Right ventricle myocardium superior (tissue), 1 donor: ENCODE measurements around the gene MYMX. TPM values are rescaled to one million over a fixed set of nuclear protein-coding genes. Genes with fewer than 3 reads are reported as not detected.
"Not testable (repeated sequence)": the region's sequence is repeated elsewhere in the genome, so short reads cannot be mapped to it uniquely, and the experiment has no call there.

Experiments
- ATAC-seq: fragments of 200-7000 bp; cut with Tn5 transposase; one replicate; pipeline ENCODE4 v1.9.1; 2020; ENCODE audit warnings: mild to moderate bottlenecking; ENCODE audit not compliant: poor library complexity
- DNase-seq: peaks from one replicate; pipeline ENCODE4 v3.0.0-alpha.2; 2020
- intact Hi-C: fragments of 100-400 bp; cut with DNase I; formaldehyde crosslinking; loops from one replicate; pipeline ENCODE4 v1.11.2; 2022
- total RNA-seq: library from RNA; stranded (reverse); fragmentation: NEBNext Ultra II Directional; extraction: Animal tissue kit (Norgen Biotek cat#: 25700); gene quantifications from one replicate; pipeline ENCODE4 v1.2.1, GENCODE V29; 2021
- donor health status: DM: no; HTN: yes; CAD: no; lungs with severe emphysema.

Gene MYMX
- total RNA-seq, 1 donor from 2014 or later: 0.56 TPM

DNA sequence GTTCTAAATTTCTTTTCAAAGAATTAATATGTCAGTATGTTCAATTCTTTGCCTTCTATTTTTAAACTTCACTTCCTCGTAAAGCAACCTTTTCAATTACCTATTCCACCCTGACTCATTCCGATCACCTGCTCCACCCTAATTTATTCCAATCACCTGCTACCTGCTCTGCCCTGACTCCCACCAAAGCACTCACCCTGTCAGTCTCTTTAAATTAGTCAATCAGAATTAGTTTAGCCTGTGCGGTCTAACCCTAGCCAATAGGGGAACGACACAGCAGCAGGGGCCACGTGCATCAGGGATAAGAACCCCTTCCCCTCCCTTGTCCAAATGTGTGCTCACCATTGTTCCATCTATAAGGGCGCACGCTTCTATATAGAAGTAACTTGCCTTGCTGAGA is 31.4 kb upstream of the MYMX start:
- DNase-seq, ATAC-seq, intact Hi-C loops: not testable (repeated sequence)

DNA sequence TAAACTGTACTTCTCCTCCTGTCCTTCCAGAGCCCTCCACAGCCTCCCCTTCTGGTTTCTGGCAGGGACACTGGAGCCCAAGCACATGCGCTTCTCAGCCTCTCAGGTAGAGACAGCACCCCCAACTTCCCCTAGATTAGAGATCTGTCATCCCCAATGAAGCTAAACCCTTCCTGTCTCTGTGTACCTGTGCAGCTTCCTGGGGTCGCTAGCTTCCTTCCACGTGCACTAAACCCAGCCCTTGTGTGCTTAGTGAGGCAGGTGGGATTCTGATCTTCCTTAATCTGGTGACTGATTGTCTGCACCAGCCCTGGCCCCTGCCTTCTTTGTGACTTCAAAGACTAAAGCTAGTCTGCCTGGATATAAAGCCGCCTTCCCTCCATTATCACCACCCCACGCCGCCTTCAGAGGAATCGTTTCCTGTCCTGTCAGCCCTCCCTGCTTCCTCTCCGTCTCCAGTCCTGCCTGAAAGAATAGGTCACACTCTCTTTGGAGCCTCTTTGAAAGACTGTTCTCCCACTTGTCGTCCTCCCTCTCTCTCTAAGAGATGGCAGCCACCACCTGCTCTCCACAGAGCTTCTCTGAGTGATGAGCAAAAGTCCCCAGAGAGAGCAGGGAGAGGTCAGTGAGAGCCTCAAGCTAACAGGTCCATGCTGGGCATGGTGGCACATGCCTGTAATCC is 30.6 kb upstream of the MYMX start:
- no peak for ATAC-seq
- intact Hi-C loops: no loop called here

DNA sequence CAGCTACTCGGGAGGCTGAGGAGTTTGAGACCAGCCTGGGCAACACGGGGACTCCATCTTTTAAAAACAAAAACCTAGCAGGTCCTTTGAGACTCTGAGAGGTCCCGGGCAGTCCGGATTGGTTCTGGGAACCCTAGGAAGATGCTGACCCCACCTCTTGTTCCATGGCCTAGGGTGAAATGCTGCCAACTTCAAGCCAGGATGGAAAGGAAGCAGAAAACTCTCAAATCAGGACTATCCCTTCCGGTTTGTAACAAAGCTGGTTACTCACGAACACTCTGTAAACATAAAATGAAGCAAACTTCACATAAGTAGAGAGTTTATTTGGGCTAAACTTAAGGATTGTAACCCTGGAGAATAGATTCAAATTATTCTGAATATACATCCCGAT is 30.1 kb upstream of the MYMX start:
- ATAC-seq (no peak), DNase-seq (no peak)
- intact Hi-C loops: no loop called here

More for the DNA sequence above, 30.6 kb upstream of the MYMX start:
- DNase-seq: no peak

DNA sequence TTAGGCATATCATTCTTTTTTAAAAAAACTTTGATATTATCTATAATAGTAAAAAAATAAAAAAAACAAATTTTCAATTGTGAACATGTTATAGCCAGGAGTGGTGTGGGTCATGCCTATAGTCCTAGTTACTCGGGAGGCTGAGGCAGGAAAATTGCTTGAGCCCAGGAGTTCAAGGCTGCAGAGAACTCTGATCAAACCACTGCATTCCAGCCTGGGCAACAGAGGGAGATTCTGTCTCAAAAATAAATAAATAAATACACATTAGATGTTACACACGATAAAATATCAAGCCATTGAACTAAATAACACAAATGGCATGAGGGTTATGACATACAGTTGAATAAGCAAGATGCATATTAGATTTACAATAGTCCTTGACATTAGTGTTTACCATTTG is 27.9 kb upstream of the MYMX start:
- DNase-seq (no peak), ATAC-seq (no peak)
- intact Hi-C loops: no loop called here

DNA sequence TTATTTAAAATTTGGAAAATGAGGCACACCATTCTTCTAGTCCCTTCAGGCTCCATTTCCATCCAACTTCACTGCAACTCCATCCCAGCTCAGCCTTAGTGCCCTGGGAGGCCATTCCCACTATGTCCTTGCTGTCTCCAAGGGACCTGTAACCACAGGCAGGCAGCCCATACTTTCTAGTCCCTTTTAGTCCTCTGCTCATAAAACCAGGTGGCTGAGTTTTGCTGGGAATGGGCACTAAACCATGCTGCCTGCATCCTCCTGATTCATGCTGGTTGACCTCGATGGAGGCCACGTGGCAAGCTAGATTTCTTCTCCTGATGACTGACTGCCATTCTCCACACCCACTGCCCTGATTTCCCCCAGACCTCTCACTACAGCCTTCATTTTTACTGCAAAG is 27.5 kb upstream of the MYMX start:
- ATAC-seq (no peak), DNase-seq (no peak)
- intact Hi-C loops: no loop called here

DNA sequence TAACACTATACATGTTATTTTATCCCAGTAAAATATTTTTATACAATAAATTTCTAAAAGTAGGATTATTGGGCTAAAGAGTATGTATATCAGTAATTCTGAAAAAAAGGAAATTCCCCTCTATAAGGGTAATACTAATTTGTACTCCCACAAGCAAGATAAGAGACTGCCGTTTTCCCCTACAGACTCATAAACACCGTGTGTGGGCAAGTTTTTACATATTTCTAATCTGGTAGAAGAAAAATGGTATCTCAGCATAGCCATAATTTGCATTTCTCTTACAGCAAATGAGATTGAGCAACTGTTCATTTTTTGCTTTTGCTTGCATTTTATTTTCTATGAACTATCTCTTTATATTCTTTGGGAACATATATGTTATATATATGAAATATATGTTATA is 26.0 kb upstream of the MYMX start:
- intact Hi-C loops: no loop called here
- no peak for ATAC-seq
- DNase-seq: no peak

DNA sequence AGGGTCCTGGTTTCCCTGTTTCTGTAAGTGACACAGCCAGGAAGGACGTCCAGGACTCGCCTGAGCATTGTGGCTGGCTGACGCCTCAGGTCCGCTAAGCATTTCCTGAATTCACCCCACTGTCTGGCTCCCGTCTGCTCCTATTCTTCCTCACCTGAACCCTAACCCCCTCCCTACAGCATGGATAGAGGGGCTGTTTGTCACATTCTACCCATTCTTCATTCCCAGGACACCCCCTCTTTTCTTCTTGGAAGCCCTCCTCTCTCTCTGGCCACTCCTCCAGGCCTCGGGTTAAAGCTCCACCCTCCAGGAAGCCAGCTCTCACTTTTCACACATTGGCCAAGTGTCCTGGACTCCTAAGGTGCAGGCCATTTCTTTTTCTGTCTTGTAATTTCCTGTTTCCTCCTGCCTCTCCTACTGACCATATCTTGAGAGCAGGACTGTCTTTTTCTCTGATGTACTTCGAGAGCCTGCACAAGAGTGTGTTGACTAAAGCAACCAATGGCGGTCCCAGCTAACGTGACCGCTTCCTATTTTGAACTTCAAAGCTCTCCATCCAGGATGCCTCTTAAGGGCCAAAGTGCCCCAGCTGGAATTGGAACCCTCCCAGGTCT is 24.2 kb upstream of the MYMX start:
- ATAC-seq: peak; percentile 43
- intact Hi-C loops: no loop called here
- no peak for DNase-seq

DNA sequence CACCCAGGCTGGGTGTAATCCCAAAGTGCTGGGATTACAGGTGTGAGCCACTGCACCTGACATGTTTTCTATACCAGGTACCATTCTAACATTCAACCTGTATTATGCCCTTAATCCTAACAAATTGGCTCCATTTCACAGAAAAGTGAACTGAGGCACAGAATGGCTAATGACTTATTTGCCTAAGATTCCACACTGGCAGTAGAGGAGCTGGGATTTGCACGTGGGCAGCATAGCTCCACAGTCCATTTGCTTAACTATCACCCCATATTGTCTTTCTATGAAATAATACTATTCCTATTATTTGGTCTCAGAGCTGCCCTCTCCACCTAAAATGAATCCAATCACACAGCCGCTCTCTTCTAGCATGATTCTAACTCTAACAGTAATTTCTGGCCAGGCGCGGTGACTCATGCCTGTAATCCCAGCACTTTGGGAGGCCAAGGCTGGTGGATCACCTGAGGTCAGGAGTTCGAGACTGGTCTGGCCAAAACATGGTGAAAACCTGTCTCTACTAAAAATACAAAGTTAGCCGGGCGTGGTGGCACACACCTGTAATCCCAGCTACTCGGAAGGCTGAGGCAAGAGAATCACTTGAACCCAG is 23.3 kb upstream of the MYMX start:
- ATAC-seq: no peak
- DNase-seq: no peak
- intact Hi-C loops: no loop called here

DNA sequence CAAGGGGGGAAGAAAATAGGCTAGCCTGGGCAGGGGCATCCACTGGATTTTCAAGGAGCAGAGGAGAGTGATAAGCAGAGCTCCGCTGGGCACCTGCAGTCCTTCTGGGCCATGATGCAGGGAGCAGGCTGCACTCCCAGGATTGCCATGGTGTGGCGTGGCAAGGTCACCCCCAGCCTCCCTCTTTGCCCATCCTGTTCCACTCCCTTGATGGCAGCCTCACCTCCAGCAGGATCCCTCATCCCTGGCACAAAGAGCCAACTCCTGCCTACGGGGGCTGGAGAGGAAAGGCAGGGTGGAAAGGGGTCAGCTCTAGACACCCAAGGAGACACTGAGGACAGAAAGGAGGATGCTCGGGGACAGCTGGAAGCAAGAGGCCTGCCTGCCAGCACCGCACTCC is 22.4 kb upstream of the MYMX start:
- no peak for ATAC-seq
- intact Hi-C loops: no loop called here
- no peak for DNase-seq

DNA sequence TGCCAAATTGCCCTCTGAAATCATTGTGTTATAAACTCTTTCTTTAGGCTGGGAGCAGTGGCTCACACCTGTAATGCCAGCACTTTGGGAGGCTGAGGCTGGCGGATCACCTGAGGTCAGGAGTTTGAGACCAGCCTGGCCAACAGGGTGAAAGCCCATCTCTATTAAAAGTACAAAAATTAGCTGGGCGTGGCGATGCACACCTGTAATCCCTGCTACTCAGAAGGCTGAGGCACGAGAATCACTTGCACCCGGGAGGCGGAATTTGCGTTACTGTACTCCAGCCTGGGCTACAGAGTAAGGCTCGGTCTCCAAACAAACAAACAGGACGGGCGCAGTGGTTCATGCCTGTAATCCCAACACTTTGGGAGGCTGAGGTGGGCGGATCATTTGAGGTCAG is 20.4 kb upstream of the MYMX start:
- DNase-seq, intact Hi-C loops, ATAC-seq: not testable (repeated sequence)

DNA sequence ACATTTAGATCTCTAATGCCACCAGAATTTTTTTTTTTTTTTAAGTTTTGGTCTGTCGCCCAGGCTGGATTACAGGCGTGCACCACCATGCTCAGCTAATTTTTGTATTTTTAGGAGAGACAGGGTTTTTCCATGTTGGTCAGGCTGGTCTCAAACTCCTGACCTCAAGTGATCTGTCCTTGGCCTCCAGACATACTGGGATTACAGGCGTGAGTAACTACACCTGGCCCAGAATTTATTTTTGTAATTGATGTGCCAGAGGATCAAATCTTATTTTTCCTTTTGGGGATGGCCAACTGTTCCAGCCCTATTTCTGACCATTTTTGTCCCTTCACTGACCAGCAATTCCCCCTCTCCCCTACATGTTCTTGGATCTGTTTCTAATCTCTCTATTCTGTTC is 18.0 kb upstream of the MYMX start:
- no peak for DNase-seq

DNA sequence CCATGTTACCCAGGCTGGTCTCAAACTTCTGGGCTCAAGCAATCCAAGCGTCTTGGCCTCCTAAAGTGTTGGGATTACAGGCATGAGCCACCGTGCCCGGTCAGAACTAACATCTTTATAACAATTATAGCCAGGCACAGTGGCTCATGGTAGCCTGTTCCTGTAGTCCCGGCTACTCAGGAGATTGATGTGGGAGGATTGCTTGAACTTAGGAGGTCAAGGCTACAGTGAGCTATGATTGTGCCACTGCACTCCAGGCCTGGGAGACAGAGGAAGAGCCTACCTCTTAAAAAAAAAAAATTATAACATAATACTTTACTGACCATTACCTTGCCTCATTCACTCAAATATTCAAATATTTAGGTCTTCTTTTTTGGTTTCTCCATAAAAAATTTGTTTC is 16.8 kb upstream of the MYMX start:
- no peak for ATAC-seq
- DNase-seq: no peak
- intact Hi-C loops: no loop called here

More for the DNA sequence above, 18.0 kb upstream of the MYMX start:
- ATAC-seq: no peak
- intact Hi-C loops: no loop called here

DNA sequence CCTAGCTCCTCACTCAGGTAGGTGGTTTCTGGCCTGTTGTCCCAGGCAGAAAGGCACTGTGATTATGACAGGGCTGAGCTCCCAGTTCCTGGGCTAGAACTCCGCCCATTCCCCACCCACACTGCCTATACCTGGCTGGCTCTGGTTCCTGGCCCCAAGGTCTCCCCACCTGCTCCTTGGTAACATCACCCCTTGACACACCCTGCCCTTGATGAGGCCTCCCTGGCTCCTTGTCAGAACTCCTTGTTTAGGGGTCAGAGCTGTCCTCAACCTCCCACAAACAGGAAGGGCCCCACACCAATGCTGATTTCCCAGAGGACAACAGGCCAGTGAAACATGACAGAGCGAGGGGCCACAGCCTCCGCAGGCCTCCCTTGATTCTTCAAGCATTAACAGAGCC is 15.5 kb upstream of the MYMX start:
- intact Hi-C loops: no loop called here
- ATAC-seq (no peak), DNase-seq (no peak)

DNA sequence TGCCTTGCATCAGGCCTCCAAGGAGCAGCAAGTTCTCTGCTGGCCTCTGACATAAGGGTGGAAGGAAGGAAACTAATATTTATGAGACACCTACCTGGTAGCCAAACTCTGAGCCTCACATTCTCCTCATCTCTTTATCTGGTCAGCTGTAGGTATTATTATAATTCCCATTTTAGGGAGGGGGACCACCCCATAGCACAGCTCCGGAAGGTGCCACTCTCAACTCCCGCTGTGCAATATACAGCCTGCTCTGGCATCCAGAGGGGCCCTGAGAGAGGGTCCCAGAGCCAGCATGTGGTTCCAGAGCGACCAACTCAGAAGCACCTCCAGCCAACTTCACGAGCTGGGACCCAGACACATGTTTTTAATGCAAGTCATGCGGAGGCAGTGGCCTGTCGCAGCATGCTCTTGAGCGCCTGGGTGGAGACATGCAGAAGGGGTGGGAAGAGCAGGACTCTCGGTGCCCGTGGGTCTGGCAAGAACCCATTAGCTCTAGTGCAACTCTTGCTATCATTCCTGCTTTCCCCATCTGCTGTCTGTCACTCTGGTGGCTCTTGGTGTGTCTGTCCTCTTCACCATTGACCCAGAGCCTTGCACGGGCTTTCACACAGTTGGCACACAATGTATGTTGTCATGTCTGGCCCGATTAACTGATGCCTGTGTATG is 15.0 kb upstream of the MYMX start:
- intact Hi-C loops: no loop called here
- no peak for ATAC-seq
- no peak for DNase-seq

DNA sequence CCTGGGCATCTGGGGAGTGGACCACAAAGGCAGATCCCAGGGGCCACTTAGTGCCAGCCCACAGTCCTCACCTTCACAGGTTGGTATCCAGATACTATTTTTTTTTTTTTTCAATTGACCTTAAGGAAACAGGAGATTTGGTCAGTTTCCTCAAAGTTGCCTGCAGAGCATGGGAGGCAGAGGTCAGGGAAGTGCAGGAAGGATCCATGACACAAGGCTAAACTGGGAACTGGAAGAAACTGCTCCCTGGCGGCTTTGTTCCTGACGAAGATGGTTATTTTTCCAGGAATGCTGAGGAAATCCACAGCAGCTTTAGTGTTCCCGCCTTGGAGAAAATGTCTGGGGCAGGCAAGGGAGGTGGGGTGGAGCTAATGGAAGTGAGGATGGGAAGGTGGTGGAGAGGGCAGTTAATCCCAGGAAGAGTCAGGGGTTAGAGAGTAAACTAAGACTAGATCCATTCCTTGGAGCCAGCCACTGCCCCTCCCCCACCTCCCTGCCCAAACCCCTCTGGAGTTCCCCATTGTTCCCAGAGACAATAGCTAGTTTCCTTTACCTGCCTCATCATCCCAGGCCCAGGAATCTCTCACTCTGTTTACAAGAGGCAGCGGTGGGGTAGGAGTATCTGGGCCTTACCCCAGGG is 14.3 kb upstream of the MYMX start:
- ATAC-seq: no peak
- intact Hi-C loops: no loop called here

DNA sequence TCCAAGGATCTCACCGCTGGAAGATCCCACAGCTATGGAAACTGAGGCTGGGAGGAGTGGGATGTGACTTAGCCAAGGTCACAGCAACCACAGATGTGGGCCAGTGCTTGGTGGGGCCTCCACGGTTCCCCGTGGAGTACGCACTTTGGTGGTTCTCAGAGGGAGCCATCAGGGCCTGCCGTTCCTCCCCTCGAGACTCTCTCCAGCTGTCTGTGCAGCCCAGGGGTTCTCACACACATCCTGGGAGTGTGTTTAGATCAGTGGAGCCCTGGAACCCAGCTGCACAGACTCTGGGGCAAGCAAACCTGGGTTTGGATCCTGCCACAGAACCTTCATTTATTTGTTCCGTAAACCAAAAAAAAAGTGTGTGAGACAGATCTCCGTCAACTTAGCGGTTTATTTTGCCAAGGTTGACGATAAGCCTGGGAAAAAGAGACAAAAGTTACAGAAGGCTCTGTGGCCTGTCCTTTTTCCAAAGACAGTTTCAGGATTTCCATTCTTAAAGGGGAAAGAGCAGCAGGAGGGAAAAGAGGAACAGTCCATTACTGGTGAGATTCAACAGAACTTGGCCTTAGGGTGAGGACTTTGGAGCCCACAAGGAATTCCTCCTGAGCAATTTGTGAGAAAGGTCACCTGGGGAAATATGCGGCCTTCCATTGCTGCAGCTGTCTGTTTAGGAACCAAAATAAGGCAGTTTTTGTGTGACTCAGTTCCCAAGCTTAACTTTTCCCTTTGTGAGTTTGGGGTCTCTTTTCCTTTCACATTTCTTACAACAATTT is 13.6 kb upstream of the MYMX start:
- no peak for ATAC-seq
- no peak for DNase-seq
- intact Hi-C loops: no loop called here

More for the DNA sequence above, 14.3 kb upstream of the MYMX start:
- DNase-seq: no peak

DNA sequence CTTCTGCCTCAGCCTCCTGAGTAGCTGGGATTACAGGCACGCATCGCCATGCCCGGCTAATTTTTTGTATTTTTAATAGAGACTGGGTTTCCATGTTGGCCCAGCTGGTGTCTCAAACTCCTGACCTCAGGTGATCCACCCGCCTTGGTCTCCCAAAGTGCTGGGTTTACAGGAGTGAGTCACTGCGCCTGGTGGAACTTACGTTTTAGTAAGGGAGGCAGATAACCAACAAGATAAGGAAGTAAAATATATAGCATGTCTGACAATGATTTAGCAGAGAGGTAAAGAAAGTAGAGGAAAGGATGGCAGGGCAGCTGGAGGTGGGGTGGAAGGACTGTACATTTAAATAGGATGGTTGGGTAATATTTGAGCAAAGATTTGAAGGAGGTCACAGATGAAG is 12.8 kb upstream of the MYMX start:
- intact Hi-C loops: no loop called here
- DNase-seq (no peak), ATAC-seq (no peak)

DNA sequence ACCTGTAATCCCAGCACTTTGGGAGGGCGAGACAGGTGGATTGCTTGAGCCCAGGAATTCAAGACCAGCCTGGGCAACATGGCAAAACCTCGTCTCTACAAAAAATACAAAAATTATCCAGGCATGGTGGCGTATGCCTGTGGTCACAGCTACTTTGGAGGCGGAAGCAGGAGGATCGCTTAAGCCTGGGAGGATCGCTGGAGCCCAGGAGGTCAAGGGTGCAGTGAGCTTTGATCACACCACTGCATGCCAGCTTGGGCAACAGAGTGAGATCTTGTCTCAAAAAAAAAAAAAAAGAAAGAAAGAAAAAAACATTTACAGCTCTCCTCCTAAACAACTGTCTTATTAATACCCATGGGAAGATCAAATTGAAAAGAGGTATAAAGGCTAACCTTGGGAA is 8.8 kb upstream of the MYMX start:
- ATAC-seq (no peak), DNase-seq (no peak)
- intact Hi-C loops: no loop called here

DNA sequence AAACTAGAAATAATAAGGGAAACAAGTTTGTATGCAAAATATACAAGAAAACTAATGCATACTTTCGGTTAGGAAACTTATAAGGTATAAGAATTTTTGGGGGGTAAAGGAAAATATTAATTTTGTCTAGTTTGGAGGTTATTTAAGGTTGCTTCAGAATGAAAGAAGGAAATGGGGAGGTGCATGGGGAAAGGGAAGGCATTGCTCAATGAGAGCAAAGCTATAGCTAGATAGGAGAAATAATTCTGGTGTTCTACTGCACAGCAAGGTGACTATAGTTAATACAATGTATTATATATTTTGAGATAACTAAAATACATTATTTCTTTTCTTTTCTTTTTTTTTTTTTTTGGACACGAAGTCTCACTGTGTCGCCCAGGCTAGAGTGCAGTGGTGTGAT is 5.4 kb upstream of the MYMX start:
- intact Hi-C loops: no loop called here
- ATAC-seq (no peak), DNase-seq (no peak)
